A673 (cell line): ENCODE data around the gene NOP56. TPM values are rescaled to one million over a fixed set of nuclear protein-coding genes. Genes with fewer than 3 reads are reported as not detected.
"Not testable (repeated sequence)": the region's sequence is repeated elsewhere in the genome, so short reads cannot be mapped to it uniquely, and the experiment has no call there.

Experiments
- BruUV-seq: library from RNA; stranded (reverse); fragments of 400-500 nt; replicated peaks from 2 replicates; lab custom pipeline; 2021; lab: Mats Ljungman, UMichigan
- CTCF ChIA-PET: fragments of 300-600 bp; sonication (Branson Sonifier 250); formaldehyde crosslinking; loops from one replicate; lab custom pipeline; 2022; ENCODE audit warnings: antibody characterized with exemption; lab: Charles Lee
- POLR2A ChIA-PET: fragments of 300-600 bp; sonication (Branson Sonifier 250); formaldehyde crosslinking; loops from one replicate; lab custom pipeline; 2022; ENCODE audit warnings: antibody characterized with exemption; ENCODE audit not compliant: low non-redundant PET; lab: Charles Lee
- DNase-seq: peaks from one replicate; pipeline ENCODE4 v3.0.0-alpha.2; 2015; ENCODE audit warnings: low spot score
- H3K27ac ChIP-seq: fragments of 200-600 bp; sonication (generic); 2 replicates; pipeline ENCODE4 v1.5.1; 2016; ENCODE audit warnings: mixed run types, low read depth, mild to moderate bottlenecking, mixed read lengths, antibody characterized with exemption, low read length; ENCODE audit not compliant: poor library complexity, severe bottlenecking
- H3K27me3 ChIP-seq: fragments of 200-600 bp; sonication (generic); replicated peaks from 2 replicates; pipeline ENCODE4 v1.6.1; 2017; ENCODE audit warnings: mixed run types, low read depth, mild to moderate bottlenecking, mixed read lengths, antibody characterized with exemption, low read length; ENCODE audit not compliant: insufficient read depth, poor library complexity
- H3K36me3 ChIP-seq: fragments of 200-600 bp; sonication (generic); 2 replicates; pipeline ENCODE4 v1.6.1; 2016; ENCODE audit warnings: mixed run types, mild to moderate bottlenecking, mixed read lengths, antibody characterized with exemption, low read length; ENCODE audit not compliant: insufficient read depth, poor library complexity, severe bottlenecking
- H3K4me1 ChIP-seq: fragments of 200-600 bp; sonication (generic); 2 replicates; pipeline ENCODE4 v1.6.1; 2017; ENCODE audit warnings: mixed run types, mild to moderate bottlenecking, mixed read lengths, antibody characterized with exemption, low read length; ENCODE audit not compliant: insufficient read depth, poor library complexity, severe bottlenecking
- H3K4me3 ChIP-seq: fragments of 200-600 bp; sonication (generic); 2 replicates; pipeline ENCODE4 v1.5.1; 2016; ENCODE audit warnings: low read depth, mixed run types, mild to moderate bottlenecking, mixed read lengths, low read length; ENCODE audit not compliant: poor library complexity, severe bottlenecking
- H3K9me3 ChIP-seq: fragments of 200-600 bp; sonication (generic); 2 replicates; pipeline ENCODE4 v1.6.1; 2016; ENCODE audit warnings: mixed run types, low read depth, mild to moderate bottlenecking, mixed read lengths, antibody characterized with exemption, low read length; ENCODE audit not compliant: poor library complexity, severe bottlenecking
- CTCF ChIP-seq: fragments of 300-800, 200-600 bp; sonication (generic); conservative IDR thresholded peaks from 2 replicates; pipeline ENCODE4 v1.5.1; 2017; ENCODE audit warnings: low read depth, mild to moderate bottlenecking, antibody characterized with exemption, low read length, moderate library complexity, mixed read lengths
- EZH2 ChIP-seq: fragments of 200-600 bp; sonication (generic); IDR thresholded peaks from 2 replicates; pipeline ENCODE4 v1.6.1; 2017; ENCODE audit warnings: borderline replicate concordance, low read depth, mild to moderate bottlenecking, mixed read lengths, antibody characterized with exemption, low read length; ENCODE audit not compliant: poor library complexity, severe bottlenecking
- intact Hi-C: fragments of 100-400 bp; cut with micrococcal nuclease; formaldehyde crosslinking; loops from one replicate; pipeline ENCODE4 v1.10.0; 2022; ENCODE audit not compliant: unreplicated experiment
- total RNA-seq: library from RNA; stranded (reverse); gene quantifications from 2 replicates; pipeline ENCODE4 v1.2.3, GENCODE V29; 2021

Gene NOP56
- total RNA-seq, 1 experiment from 2014 or later = 704 TPM

GRCh38 chr20:2694519-2694918, 42.1 kb downstream of the NOP56 start:
- no TSS peak for BruUV-seq
- intact Hi-C loops = no loop called here
- no peak for DNase-seq
- no peak for TF ChIP-seq EZH2
- TF ChIP-seq CTCF = no peak
- no peaks in the 10 kb centered on the region for H3K36me3 ChIP-seq
- H3K4me1 ChIP-seq = peaks cover 7% of the 10 kb centered on the region
- H3K27me3 ChIP-seq = peaks cover 43% of the 10 kb centered on the region
- POLR2A ChIA-PET = no interaction called here
- no peak overlapping the region for H3K27ac ChIP-seq
- H3K9me3 ChIP-seq = no peaks in the 10 kb centered on the region
- CTCF ChIA-PET = interaction anchor here (0.6 to 0.7 kb wide), 2 partner anchors 12 to 169 kb away, joined by 3 to 5 read pairs; no protein-coding TSS in a partner anchor
- no peak overlapping the region for H3K4me3 ChIP-seq

- intact Hi-C loops = loop anchor here (5.0 kb wide), 1 partner anchor 307 kb away; no protein-coding TSS in a partner anchor
- H3K27ac ChIP-seq = no peak overlapping the region
- TF ChIP-seq CTCF (no peak), EZH2 (no peak)
- DNase-seq = no peak
- H3K27me3 ChIP-seq = peaks cover 43% of the 10 kb centered on the region
- POLR2A ChIA-PET = no interaction called here
- peaks cover 7% of the 10 kb centered on the region for H3K4me1 ChIP-seq
- no peaks in the 10 kb centered on the region for H3K36me3 ChIP-seq
- CTCF ChIA-PET = interaction anchor here (0.6 kb wide), 2 partner anchors 37 to 169 kb away, joined by 5 to 6 read pairs; no protein-coding TSS in a partner anchor
- no peak overlapping the region for H3K4me3 ChIP-seq
- no TSS peak for BruUV-seq
- H3K9me3 ChIP-seq = no peaks in the 10 kb centered on the region
These were observed 43.0 kb downstream of the NOP56 start for GRCh38 chr20:2695206-2695983.

GRCh38 chr20:2695984-2696525, 43.6 kb downstream of the NOP56 start:
- H3K4me3 ChIP-seq, H3K36me3 ChIP-seq, CTCF ChIA-PET, H3K9me3 ChIP-seq, POLR2A ChIA-PET, H3K4me1 ChIP-seq, BruUV-seq, H3K27ac ChIP-seq, DNase-seq: not testable (repeated sequence)
- peaks cover 42% of the 10 kb centered on the region for H3K27me3 ChIP-seq
- intact Hi-C loops = loop anchor here (5.0 kb wide), 1 partner anchor 306 kb away; no protein-coding TSS in a partner anchor
